ENCODE results near the gene SCEL. TPM values are rescaled to one million over a fixed set of nuclear protein-coding genes. Genes with fewer than 3 reads are reported as not detected.

The SCEL gene
- total RNA-seq, 1 experiment from 2014 or later, result 0.07 TPM

- CTCF ChIA-PET, result no interaction called here
- Histone ChIP-seq H3K27ac (ENCODE audit: low read depth, low read length) (no peak overlapping the region), H3K79me2 (ENCODE audit: insufficient read depth, low read length) (no peaks in the 10 kb centered on the region), H3K4me3 (replicated peaks in 1 of 2; ENCODE audit: low read depth in 1 of 2, low read length in 2 of 2) (no peak overlapping the region), H3K27me3 (ENCODE audit: insufficient read depth, low read length) (no peaks in the 10 kb centered on the region), H3K4me2 (ENCODE audit: low read length) (no peak overlapping the region), H3K9me2 (ENCODE audit: insufficient read depth) (no peaks in the 10 kb centered on the region), H3K9me3 (ENCODE audit: control insufficient read depth in 1 of 2, insufficient read depth in 1 of 2, low read depth in 1 of 2, low read length in 2 of 2) (no peaks in the 10 kb centered on the region), H2AFZ (ENCODE audit: low read depth, low read length, poor library complexity, severe bottlenecking) (no peak overlapping the region), H3K36me3 (ENCODE audit: control insufficient read depth in 1 of 2, insufficient read depth in 2 of 2, low read length in 2 of 2) (no peaks in the 10 kb centered on the region), H4K20me1 (ENCODE audit: insufficient read depth) (no peaks in the 10 kb centered on the region), H3K9ac (ENCODE audit: low read length) (no peak overlapping the region), H3K4me1 (ENCODE audit: control insufficient read depth in 1 of 2, insufficient read depth in 2 of 2, low read length in 2 of 2) (peaks cover 7 to 9% of the 10 kb centered on the region in 2 experiments)
- DNase-seq (ENCODE audit: low read depth, low spot score) (no peak), ATAC-seq (no peak)
- TF ChIP-seq ZNF274 (IDR thresholded peaks at IDR 0.05; ENCODE audit: low read depth, low read length) (no peak), CEBPB (IDR thresholded peaks at IDR 0.05; ENCODE audit: low read depth) (no peak), POLR2AphosphoS5 (IDR thresholded peaks at IDR 0.05; ENCODE audit: low read depth, low read length) (no peak), SRF (IDR thresholded peaks at IDR 0.05; ENCODE audit: low read depth) (no peak)
- no TSS peak for BruUV-seq (replicated peaks)
- POLR2A ChIA-PET, result no interaction called here
- RAD21 ChIA-PET (ENCODE audit: low non-redundant PET in 1 of 2, low total read pairs in 2 of 2, uncharacterized antibody in 2 of 2, unreplicated experiment in 2 of 2), result no interaction called here
- intact Hi-C loops (cut with micrococcal nuclease), result no loop called here
Observed at GRCh38 chr13:77530875-77531274, 4.6 kb upstream of the SCEL start.

GRCh38 chr13:77532983-77533382, 2.5 kb upstream of the SCEL start:
- Histone ChIP-seq H4K20me1 (ENCODE audit: insufficient read depth) (no peaks in the 10 kb centered on the region), H3K4me1 (ENCODE audit: control insufficient read depth in 1 of 2, insufficient read depth in 2 of 2, low read length in 2 of 2) (peaks cover 7 to 11% of the 10 kb centered on the region in 2 experiments), H3K9me3 (ENCODE audit: control insufficient read depth in 1 of 2, insufficient read depth in 1 of 2, low read depth in 1 of 2, low read length in 2 of 2) (no peaks in the 10 kb centered on the region), H3K4me3 (replicated peaks in 1 of 2; ENCODE audit: low read depth in 1 of 2, low read length in 2 of 2) (no peak overlapping the region), H3K36me3 (ENCODE audit: control insufficient read depth in 1 of 2, insufficient read depth in 2 of 2, low read length in 2 of 2) (no peaks in the 10 kb centered on the region), H3K27ac (ENCODE audit: low read depth, low read length) (no peak overlapping the region), H2AFZ (ENCODE audit: low read depth, low read length, poor library complexity, severe bottlenecking) (no peak overlapping the region), H3K9ac (ENCODE audit: low read length) (no peak overlapping the region), H3K4me2 (ENCODE audit: low read length) (no peak overlapping the region), H3K79me2 (ENCODE audit: insufficient read depth, low read length) (no peaks in the 10 kb centered on the region), H3K27me3 (ENCODE audit: insufficient read depth, low read length) (no peaks in the 10 kb centered on the region), H3K9me2 (ENCODE audit: insufficient read depth) (no peaks in the 10 kb centered on the region)
- BruUV-seq (replicated peaks), result no TSS peak
- ChIA-PET RAD21 (ENCODE audit: low non-redundant PET in 1 of 2, low total read pairs in 2 of 2, uncharacterized antibody in 2 of 2, unreplicated experiment in 2 of 2) (no interaction called here), CTCF (no interaction called here), POLR2A (no interaction called here)
- no peak for TF ChIP-seq RAD21 (IDR thresholded peaks at IDR 0.05; ENCODE audit: low read depth)
- no peak for TF ChIP-seq FOSL1 (IDR thresholded peaks at IDR 0.05; ENCODE audit: low read depth)
- TF ChIP-seq POLR2AphosphoS5 (IDR thresholded peaks at IDR 0.05; ENCODE audit: low read depth, low read length), result no peak
- TF ChIP-seq CBX3 (IDR thresholded peaks at IDR 0.05; ENCODE audit: low read depth), result no peak
- TF ChIP-seq SRF (IDR thresholded peaks at IDR 0.05; ENCODE audit: low read depth), result no peak
- TF ChIP-seq MAX (IDR thresholded peaks at IDR 0.05), result no peak
- no peak for TF ChIP-seq EZH2phosphoT487 (IDR thresholded peaks at IDR 0.05; ENCODE audit: borderline replicate concordance)
- TF ChIP-seq CEBPB (IDR thresholded peaks at IDR 0.05; ENCODE audit: low read depth), result no peak
- no peak for TF ChIP-seq ELF1 (IDR thresholded peaks at IDR 0.05; ENCODE audit: borderline replicate concordance, low read depth)
- TF ChIP-seq SP1 (IDR thresholded peaks at IDR 0.05; ENCODE audit: low read depth), result no peak
- ATAC-seq, result no peak
- no peak for DNase-seq (ENCODE audit: low read depth, low spot score)
- intact Hi-C loops (cut with micrococcal nuclease), result no loop called here
